ENCODE measurements around the gene SUN5.

- TF ChIP-seq EZH2 (IDR thresholded peaks at IDR 0.05; ENCODE audit: borderline replicate concordance, low read depth, low read length, severe bottlenecking) (no peak), POLR2AphosphoS5 (IDR thresholded peaks at IDR 0.05; ENCODE audit: insufficient read depth, low read depth, low read length) (no peak), GATA2 (IDR thresholded peaks at IDR 0.05; ENCODE audit: insufficient read depth, insufficient read length, low read depth, low read length) (no peak), JUN (IDR thresholded peaks at IDR 0.05; ENCODE audit: borderline replicate concordance, insufficient read depth, insufficient read length, low read depth) (no peak), POLR2A (IDR thresholded peaks at IDR 0.05; ENCODE audit: low read depth, low read length) (no peak)
- TF ChIP-seq, protein P1, sequence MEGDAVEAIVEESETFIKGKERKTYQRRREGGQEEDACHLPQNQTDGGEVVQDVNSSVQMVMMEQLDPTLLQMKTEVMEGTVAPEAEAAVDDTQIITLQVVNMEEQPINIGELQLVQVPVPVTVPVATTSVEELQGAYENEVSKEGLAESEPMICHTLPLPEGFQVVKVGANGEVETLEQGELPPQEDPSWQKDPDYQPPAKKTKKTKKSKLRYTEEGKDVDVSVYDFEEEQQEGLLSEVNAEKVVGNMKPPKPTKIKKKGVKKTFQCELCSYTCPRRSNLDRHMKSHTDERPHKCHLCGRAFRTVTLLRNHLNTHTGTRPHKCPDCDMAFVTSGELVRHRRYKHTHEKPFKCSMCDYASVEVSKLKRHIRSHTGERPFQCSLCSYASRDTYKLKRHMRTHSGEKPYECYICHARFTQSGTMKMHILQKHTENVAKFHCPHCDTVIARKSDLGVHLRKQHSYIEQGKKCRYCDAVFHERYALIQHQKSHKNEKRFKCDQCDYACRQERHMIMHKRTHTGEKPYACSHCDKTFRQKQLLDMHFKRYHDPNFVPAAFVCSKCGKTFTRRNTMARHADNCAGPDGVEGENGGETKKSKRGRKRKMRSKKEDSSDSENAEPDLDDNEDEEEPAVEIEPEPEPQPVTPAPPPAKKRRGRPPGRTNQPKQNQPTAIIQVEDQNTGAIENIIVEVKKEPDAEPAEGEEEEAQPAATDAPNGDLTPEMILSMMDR (IDR thresholded peaks at IDR 0.05; ENCODE audit: extremely low read depth in 1 of 2, insufficient read depth in 1 of 2, low read depth in 1 of 2, low read length in 2 of 2), result no peak
Observed at GRCh38 chr20:33037456-33037855, 33.2 kb upstream of the SUN5 start.
